GM18861 (cell line): ENCODE results near the gene ATP9A.
"Not testable (repeated sequence)": the region's sequence is repeated elsewhere in the genome, so short reads cannot be mapped to it uniquely, and the experiment has no call there.

Experiments used
- ATAC-seq: cut with Tn5 transposase; IDR thresholded peaks from one replicate; pipeline ENCODE4 v1.9.1; 2021; ENCODE audit not compliant: unreplicated experiment

ATP9A gene

GRCh38 chr20:51731731-51732095 lies 36.5 kb downstream of the ATP9A start:
- no peak for ATAC-seq

- no peak for ATAC-seq
Measured at GRCh38 chr20:51729771-51730170, 38.4 kb downstream of the ATP9A start.

GRCh38 chr20:51728737-51729136 lies 39.5 kb downstream of the ATP9A start:
- no peak for ATAC-seq

- no peak for ATAC-seq
Measured at GRCh38 chr20:51727872-51728271, 40.3 kb downstream of the ATP9A start.

GRCh38 chr20:51725584-51726176 lies 42.5 kb downstream of the ATP9A start:
- ATAC-seq = no peak

- ATAC-seq = not testable (repeated sequence)
Measured at GRCh38 chr20:51723026-51723425, 45.2 kb downstream of the ATP9A start.

- not testable (repeated sequence) for ATAC-seq
Measured at GRCh38 chr20:51722246-51722645, 45.9 kb downstream of the ATP9A start.

GRCh38 chr20:51720854-51721253 lies 47.3 kb downstream of the ATP9A start:
- ATAC-seq = no peak

- no peak for ATAC-seq
Measured at GRCh38 chr20:51720384-51720783, 47.8 kb downstream of the ATP9A start.

GRCh38 chr20:51715856-51716185 lies 52.4 kb downstream of the ATP9A start:
- ATAC-seq = no peak

GRCh38 chr20:51715163-51715855 lies 52.9 kb downstream of the ATP9A start:
- ATAC-seq = no peak

- no peak for ATAC-seq
Measured at GRCh38 chr20:51713213-51713598, 55.0 kb downstream of the ATP9A start.

- ATAC-seq = no peak
Measured at GRCh38 chr20:51712501-51713212, 55.5 kb downstream of the ATP9A start.

GRCh38 chr20:51711426-51711825 lies 56.8 kb downstream of the ATP9A start:
- no peak for ATAC-seq

GRCh38 chr20:51710361-51710894 lies 57.8 kb downstream of the ATP9A start:
- no peak for ATAC-seq

- ATAC-seq = no peak
Measured at GRCh38 chr20:51705400-51705799, 62.8 kb downstream of the ATP9A start.

GRCh38 chr20:51703400-51704287 lies 64.5 kb downstream of the ATP9A start:
- ATAC-seq = no peak

- ATAC-seq = no peak
Measured at GRCh38 chr20:51702556-51702955, 65.6 kb downstream of the ATP9A start.

- no peak for ATAC-seq
Measured at GRCh38 chr20:51700809-51701285, 67.3 kb downstream of the ATP9A start.

- no peak for ATAC-seq
Measured at GRCh38 chr20:51698252-51698651, 69.9 kb downstream of the ATP9A start.
